Keratinocyte (primary cell): ENCODE results near the gene DYNC1I1.

Source experiments
- CTCF ChIP-seq, 3 experiments: IDR thresholded peaks in 1 of 3; conservative IDR thresholded peaks in 1 of 3; optimal IDR thresholded peaks in 1 of 3; 2 replicates in 2 of 3; 3 replicates in 1 of 3; pipeline versions ENCODE3 to v1.5.1; 2011; ENCODE audit warnings: low read length in 3 of 3, mild to moderate bottlenecking in 3 of 3, moderate library complexity in 2 of 3, control low read depth in 1 of 3, inconsistent platforms in 1 of 3; ENCODE audit not compliant: insufficient read depth in 2 of 3; ENCODE audit errors: extremely low read depth in 1 of 3
- EZH2 ChIP-seq: IDR thresholded peaks from one replicate; pipeline ENCODE4 v1.6.1; 2012; ENCODE audit warnings: inconsistent platforms, mild to moderate bottlenecking, low read length, moderate library complexity

GRCh38 chr7:96126382-96126781, 354.0 kb downstream of the DYNC1I1 start:
- no peak for TF ChIP-seq CTCF (optimal IDR thresholded peaks at IDR 0.05 in 1 of 3, IDR thresholded peaks at IDR 0.05 in 1 of 3, conservative IDR thresholded peaks at IDR 0.05 in 1 of 3; ENCODE audit: extremely low read depth in 1 of 3, insufficient read depth in 2 of 3, low read length in 3 of 3)
- TF ChIP-seq EZH2 = no peak
